SU-DHL-6 (cell line): ENCODE results near the gene DGLUCY.

Source experiments
- CTCF ChIP-seq: fragments of 200-600 bp; sonication (generic); IDR thresholded peaks from one replicate; pipeline ENCODE4 v1.5.1; 2017; ENCODE audit warnings: antibody characterized with exemption, mild to moderate bottlenecking, low read length, moderate library complexity; ENCODE audit not compliant: insufficient read depth, poor library complexity, severe bottlenecking
- EZH2phosphoT487 ChIP-seq: fragments of 200-600 bp; sonication (generic), shearing (Covaris generic); conservative IDR thresholded peaks from 2 replicates; pipeline ENCODE4 v1.6.1; 2018; ENCODE audit warnings: mild to moderate bottlenecking, antibody characterized with exemption, low read length, moderate library complexity, mixed read lengths

GRCh38 chr14:91216731-91217226 is 102.9 kb downstream of the DGLUCY start:
- TF ChIP-seq CTCF (no peak), EZH2phosphoT487 (no peak)
